Stimulated activated CD4-positive, alpha-beta T cell treated with anti-CD3 and anti-CD28 coated beads, Interleukin-12 subunit alpha, Interleukin-12 subunit beta, amount 100 ng/mL, for 24 hours (primary cell): ENCODE results near the gene LBH.
A peak's percentile ranks its signal among the peaks of the same experiment; 100 is the strongest.

Source experiments
- DNase-seq, 2 experiments: peaks; one replicate each; pipeline ENCODE4 v3.0.0-alpha.2; 2020; ENCODE audit warnings: low read depth in 2 of 2

Gene LBH

DNA sequence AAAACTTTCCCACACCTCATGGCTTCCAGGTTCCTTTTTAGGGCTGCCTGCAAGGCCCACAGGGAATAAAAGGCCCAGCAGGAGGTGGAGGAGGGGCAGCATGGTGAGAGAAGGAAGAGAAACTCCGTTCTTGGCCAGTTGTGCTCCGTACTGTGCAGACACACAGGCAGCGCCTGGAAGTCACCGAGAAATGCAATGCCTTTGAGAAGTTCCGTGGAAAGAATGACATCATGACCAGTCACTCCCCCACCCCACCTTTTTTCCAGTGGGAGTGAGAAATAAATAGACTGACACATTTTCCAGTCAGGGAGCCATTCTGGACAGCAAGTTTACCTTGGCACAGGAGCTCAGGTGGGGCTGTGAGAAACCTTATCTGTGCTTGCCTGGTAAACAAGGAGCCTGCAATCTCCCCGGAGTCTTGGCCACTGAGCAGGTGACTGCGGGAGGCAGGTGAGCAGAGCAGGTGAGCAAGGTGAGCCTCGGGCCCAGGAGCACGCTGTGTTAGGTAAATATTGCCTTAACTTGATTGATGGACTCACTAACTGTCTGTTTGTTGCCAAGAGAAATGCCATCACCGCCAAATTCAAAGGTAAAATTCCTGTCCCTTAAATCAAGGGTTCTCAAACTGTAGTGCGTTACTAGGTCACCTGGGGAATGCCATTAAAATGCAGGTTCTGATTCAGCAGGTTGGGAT lies 13.5 kb upstream of the LBH start:
- DNase-seq, result no peak

DNA sequence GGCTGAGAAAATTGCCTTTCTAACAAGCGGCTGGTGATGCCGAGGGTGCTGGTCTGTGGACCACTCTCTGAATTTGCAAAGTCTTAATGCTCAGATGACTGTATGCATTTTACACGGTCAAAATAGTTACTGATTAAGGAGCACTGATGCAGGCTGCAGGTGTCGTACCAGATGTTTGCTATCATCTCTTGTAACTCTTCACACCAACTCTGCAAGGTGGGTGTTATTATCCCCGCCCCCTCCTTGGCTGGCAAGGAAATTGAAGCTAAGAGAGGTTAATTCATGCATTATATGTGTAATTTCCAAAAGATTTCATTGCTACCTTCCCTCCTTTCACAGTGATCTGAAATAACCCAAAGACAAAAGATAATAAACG lies 13.0 kb upstream of the LBH start:
- no peak for DNase-seq

- DNase-seq, result no peak
Observed at GRCh38 chr2:30218814-30219213, 12.5 kb upstream of the LBH start.

DNA sequence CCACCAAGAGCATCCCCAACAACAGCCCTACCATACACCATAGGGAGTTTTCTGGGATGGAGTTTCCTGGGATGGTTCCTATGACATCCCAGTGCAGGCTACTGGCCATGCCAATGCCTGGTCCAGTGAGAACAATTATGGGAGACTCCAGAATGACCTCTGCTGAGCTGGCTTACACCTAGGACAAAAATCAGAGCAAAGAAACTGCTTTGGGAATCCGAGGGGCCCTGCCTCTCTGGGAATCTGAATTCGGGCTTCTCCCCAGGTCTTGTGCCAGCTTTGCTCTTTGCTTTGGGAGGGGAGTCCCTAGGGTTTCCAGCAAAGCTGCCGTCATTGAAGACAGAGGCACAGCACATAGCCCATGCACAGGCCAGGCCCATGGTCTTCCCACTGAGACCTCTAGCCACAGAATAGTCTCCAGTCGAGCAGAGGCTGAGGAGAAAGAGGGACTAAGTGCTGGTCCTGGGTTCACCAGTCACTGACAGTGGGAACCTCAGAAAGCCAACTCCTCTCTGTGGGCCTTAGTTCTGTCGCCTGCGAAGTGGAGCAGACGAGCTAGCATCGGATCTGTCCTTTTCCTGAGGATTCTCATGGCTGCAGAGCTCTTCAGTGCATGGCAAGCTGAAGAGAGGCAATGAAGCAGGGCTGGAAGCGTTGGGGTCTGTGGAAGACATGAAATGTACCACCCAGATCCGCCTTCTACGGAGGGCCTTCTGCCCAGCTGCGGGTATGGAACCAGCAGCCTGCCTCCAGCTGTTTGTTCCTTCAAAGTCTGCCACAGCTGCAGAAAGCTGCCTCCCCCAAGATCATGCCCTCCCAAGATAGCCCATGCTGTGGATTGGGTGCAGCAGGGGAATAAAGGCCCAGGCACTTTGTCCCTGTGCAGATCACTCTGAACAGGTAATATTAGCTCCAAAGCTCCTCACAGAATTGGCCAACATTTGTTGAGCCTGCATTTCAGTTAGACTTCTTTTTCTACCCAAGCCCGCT lies 11.2 kb upstream of the LBH start:
- no peak for DNase-seq

DNA sequence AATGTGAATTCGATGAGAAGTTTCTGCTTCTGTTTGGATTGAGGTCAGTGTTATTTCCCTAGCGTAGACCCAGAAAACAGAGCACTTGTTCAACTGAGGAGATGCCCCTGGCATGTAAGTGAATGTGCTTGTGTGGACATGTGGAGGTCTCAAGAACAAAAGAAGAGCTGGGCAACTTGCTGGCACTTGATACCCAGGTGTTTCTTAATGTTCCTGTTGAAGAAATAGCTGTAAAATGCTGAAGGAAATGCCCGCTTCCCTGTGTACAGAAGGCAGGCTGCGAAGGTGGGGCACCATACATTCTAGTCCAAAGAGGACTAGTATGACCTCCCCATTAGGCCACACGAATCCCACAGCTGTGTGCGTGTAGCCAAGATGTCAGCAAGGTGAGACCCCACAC lies 9.8 kb upstream of the LBH start:
- no peak for DNase-seq

DNA sequence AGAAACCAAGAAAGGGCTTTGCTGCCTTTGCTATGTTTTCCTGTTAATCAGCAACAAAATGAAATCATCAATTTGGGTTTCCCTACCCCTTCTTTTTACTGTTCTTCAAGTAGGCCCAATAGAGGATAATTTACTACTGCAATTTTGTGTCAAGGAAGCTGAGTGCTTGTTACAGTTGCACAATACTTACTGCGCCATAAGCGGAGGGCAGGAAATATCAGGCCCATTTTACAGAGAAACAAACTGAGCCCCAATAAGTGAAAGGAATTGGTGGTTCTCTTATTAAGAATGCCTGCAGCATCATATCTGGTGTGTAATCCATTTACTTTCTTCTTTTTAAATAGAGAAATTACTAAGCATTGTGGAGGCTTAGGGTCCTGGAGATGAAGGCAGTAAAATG lies 9.3 kb upstream of the LBH start:
- no peak for DNase-seq

DNA sequence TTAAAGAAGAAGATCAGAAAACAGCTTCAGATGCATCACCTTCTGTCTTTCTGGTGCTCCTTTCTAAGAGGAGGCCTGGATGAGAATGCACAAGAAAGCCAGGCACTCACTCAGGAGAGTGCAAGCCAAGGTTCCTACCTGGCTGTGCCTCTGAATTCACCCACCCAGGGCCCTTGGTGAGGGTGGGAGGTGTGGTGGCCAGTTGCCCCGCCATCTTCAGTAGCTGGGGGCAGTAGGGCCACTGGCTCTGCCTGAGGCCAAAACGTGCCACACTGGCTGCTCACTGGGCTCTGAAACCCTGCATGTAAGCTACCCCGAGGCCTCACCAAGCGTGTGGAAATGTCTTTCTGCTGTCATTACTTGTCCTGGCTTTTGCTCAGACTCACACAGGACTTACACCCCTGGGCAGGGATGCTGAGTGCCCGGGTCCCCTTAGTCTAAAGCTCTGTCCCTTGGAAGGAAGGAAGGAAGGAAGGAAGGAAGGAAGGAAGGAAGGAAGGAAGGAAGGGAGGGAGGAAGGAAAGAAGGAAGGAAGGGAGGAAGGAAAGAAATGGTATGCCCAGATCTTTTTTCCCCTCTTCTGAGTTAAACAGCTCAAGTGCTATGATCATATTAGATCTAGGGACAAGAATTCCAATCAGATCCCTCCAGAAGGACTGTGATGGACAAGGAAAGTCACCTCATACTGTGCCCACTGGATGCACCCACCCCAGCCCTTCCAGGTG lies 8.5 kb upstream of the LBH start:
- DNase-seq, result no peak

GRCh38 chr2:30223413-30223874 lies 7.9 kb upstream of the LBH start:
- no peak for DNase-seq

GRCh38 chr2:30224151-30224550 lies 7.2 kb upstream of the LBH start:
- no peak for DNase-seq

- no peak for DNase-seq
Observed at GRCh38 chr2:30225131-30225762, 6.1 kb upstream of the LBH start.

DNA sequence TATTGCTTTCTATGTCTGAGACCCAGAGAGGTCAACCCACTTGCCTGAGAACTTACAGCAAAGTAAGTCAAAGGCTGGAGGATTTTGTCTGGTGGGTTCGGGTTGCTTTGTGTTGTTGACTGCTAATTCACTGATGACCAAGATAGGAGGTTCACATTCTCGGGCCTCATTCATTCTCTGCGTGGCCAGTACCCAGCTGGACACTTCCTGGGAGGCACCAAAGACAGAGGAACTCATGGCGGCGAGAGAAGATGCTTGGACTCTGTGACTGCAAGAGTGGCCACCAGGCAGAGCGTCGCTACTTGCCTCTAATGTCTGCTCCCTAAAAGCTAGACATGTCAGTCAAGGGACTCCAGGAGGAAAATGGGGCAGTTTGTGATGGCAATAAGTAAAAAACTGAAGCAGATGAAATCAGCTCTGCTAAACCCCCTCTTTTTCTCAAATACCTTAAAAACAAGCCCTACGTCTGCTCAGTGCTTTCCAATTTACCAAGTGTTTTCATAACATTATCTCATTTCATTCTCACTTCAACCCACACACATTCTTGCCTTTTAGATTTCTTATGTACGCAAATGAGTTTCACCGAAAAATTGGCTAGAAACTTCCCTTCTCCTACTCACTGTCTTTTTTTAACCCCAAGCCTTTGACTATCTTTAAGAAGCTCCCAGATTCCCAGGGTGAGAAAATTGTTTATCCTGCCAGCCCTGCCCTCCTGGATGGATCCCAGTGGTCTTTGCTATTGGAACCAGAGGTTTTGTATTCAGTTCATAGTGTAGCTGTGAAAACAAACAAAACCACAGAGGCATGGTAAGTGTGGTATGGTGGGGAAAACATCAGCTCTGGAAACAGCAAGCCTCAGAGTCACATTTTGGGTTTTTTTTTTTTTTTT lies 4.9 kb upstream of the LBH start:
- no peak for DNase-seq

GRCh38 chr2:30229596-30229995 lies 1.7 kb upstream of the LBH start:
- no peak for DNase-seq

DNA sequence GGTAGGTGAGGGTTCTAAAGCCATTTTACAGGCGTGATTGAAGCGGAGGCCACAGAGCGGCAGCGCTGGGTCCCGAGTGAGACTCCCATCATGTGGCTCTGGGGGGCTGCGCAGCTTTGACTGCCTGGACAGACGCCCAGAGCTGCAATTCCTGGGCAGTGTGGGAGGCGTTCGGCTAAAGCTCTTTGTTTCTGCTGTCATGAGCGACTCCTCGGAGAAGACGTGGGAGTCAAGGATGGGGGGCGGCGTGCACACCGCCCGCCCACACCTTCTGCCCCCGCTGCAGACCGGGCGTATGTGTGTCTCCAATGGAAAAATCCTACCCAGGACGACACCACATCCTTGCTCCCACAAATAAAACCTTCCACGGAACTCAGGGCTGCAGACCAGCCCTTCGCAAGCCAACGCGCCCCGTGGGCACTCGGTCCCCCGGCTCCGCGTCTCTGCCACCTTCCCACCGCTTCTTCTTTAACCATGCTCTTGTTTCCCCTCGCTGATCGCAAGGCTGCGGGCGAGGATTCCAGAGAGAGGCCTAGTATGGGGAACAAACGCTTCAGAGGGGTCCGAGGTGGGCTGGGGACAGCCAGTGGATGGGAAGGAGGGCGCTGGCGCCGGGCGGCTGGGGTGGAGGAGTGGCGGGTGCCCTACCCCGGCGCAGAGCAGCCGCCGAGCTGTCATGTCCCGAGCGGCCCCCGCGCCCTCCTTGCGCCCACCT lies 680 bp upstream of the LBH start:
- DNase-seq, result no peak

- DNase-seq, result peak in 1 of 2 experiments; percentile 46
Observed at GRCh38 chr2:30231996-30232800, 864 bp downstream of the LBH start.

GRCh38 chr2:30232801-30233130 lies 1.4 kb downstream of the LBH start:
- no peak for DNase-seq

- DNase-seq, result no peak
Observed at GRCh38 chr2:30233271-30234009, 2.1 kb downstream of the LBH start.

DNA sequence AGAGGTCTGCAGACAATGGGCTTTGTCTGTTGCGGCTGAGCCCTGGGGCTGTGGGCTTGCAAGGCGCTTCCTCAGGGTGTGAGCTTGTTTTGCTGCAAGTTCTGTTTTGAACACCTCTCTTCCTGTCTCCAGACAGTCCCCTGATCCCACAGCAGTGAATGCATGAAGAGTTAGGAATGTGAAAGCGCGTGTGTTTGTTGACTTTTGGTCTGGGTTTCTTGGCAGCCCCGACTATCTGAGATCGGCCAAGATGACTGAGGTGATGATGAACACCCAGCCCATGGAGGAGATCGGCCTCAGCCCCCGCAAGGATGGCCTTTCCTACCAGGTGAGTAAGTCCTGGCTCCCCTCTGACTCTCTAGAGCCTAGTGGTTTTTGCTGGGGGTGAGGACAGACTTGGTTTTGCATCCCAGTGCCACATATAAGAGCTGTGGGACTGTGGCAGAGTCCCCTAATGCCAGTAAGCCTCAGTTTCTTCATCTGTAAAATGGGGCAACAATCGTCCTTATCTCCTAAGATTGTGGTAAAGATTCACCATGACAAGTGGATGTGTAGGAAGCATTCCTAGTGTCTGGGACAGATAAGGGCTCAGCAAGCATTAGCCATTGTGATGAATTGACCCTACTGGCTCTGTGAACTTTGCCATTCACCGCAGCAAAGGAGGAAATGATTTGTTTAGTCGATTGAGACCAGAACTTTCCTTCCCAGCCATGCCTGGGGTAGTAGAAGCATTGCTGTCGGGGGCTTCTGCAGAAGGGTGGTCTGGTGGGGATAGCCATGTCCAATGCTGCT lies 3.0 kb downstream of the LBH start:
- DNase-seq, result peak in 1 of 2 experiments; percentile 46
